Endodermal cell (in vitro differentiated cells): ENCODE measurements around the gene SPATA21. TPM values are rescaled to one million over a fixed set of nuclear protein-coding genes. Genes with fewer than 3 reads are reported as not detected.
A peak's percentile ranks its signal among the peaks of the same experiment; 100 is the strongest.

ENCODE experiments used
- DNase-seq: peaks from one replicate; pipeline ENCODE4 v3.0.0-alpha.2; 2017
- H3K27ac ChIP-seq: 2 replicates; pipeline ENCODE4 v1.5.1; 2013; ENCODE audit warnings: mild to moderate bottlenecking, low read depth, low read length, moderate library complexity
- H3K27me3 ChIP-seq: 2 replicates; pipeline ENCODE4 v1.6.1; 2013; ENCODE audit warnings: mild to moderate bottlenecking, low read length, moderate library complexity; ENCODE audit not compliant: insufficient read depth, control insufficient read depth, poor library complexity, severe bottlenecking
- H3K36me3 ChIP-seq: 2 replicates; pipeline ENCODE4 v1.7.0; 2013; ENCODE audit warnings: mild to moderate bottlenecking, low read length, moderate library complexity; ENCODE audit not compliant: control insufficient read depth, insufficient read depth
- H3K4me1 ChIP-seq: one replicate; pipeline ENCODE4 v1.7.0; 2013; ENCODE audit warnings: low read length; ENCODE audit not compliant: control insufficient read depth, insufficient read depth
- H3K4me3 ChIP-seq: 2 replicates; pipeline ENCODE4 v1.5.1; 2013; ENCODE audit warnings: mild to moderate bottlenecking, low read length, moderate library complexity
- H3K9ac ChIP-seq: 2 replicates; pipeline ENCODE4 v1.6.1; 2013; ENCODE audit warnings: mild to moderate bottlenecking, low read length, moderate library complexity; ENCODE audit not compliant: poor library complexity, severe bottlenecking; ENCODE audit errors: extremely low read depth
- H3K9me3 ChIP-seq: 2 replicates; pipeline ENCODE4 v1.6.1; 2013; ENCODE audit warnings: mild to moderate bottlenecking, low read length, moderate library complexity; ENCODE audit not compliant: control insufficient read depth
- H3K27ac Mint-ChIP-seq: 2 replicates; pipeline ENCODE4 v1.8.0; 2020; ENCODE audit warnings: mixed read lengths
- H3K27me3 Mint-ChIP-seq: 2 replicates; pipeline ENCODE4 v1.8.0; 2021; ENCODE audit warnings: mild to moderate bottlenecking, mixed read lengths; ENCODE audit not compliant: insufficient read depth
- H3K36me3 Mint-ChIP-seq: 2 replicates; pipeline ENCODE4 v1.8.0; 2020; ENCODE audit warnings: low read depth, mixed read lengths
- H3K4me1 Mint-ChIP-seq: 2 replicates; pipeline ENCODE4 v1.8.0; 2020; ENCODE audit warnings: mixed read lengths
- H3K4me3 Mint-ChIP-seq: 2 replicates; pipeline ENCODE4 v1.8.0; 2020; ENCODE audit warnings: mild to moderate bottlenecking, moderate library complexity, mixed read lengths
- H3K9me3 Mint-ChIP-seq: 2 replicates; pipeline ENCODE4 v1.8.0; 2020; ENCODE audit warnings: mild to moderate bottlenecking, mixed read lengths
- WGBS, 2 experiments: methylation state at CpG; one replicate each; pipeline versions ENCODE4 v1.1.5 to v1.1.7; 2013; ENCODE audit warnings: missing lambda C conversion rate in 2 of 2, mixed read lengths in 1 of 2; ENCODE audit not compliant: insufficient coverage in 1 of 2, insufficient read length in 1 of 2; 5-methylcytosine and 5-hydroxymethylcytosine counted together
- total RNA-seq, 2 donors: library from RNA; stranded (reverse); fragmentation: NEBNext Ultra II Directional in 1 of 2; extraction: Animal tissue kit (Norgen Biotek cat#: 25700) in 1 of 2; gene quantifications; 2 replicates in 1 of 2; 3 replicates in 1 of 2; pipeline ENCODE4 v1.2.1, GENCODE V29; 2021
- TF ChIP-seq, protein P1 (sequence below): fragments of 200-600 bp; sonication (generic); conservative IDR thresholded peaks from 2 replicates; pipeline ENCODE4 v1.5.0; 2021; ENCODE audit warnings: antibody characterized with exemption, mild to moderate bottlenecking

Gene SPATA21
- total RNA-seq, 2 donors from 2014 or later: not detected

GRCh38 chr1:16378443-16378842, 58.8 kb downstream of the SPATA21 start:
- H3K4me3 ChIP-seq: no peak overlapping the region
- no peak overlapping the region for H3K9ac ChIP-seq
- no peak overlapping the region for H3K27ac ChIP-seq
- no peaks in the 10 kb centered on the region for H3K9me3 Mint-ChIP-seq
- H3K4me3 Mint-ChIP-seq: no peak overlapping the region
- H3K4me1 Mint-ChIP-seq: peaks cover 31% of the 10 kb centered on the region
- no peaks in the 10 kb centered on the region for H3K36me3 ChIP-seq
- H3K27me3 Mint-ChIP-seq: no peaks in the 10 kb centered on the region
- peaks cover 11% of the 10 kb centered on the region for H3K4me1 ChIP-seq
- peaks cover 10% of the 10 kb centered on the region for H3K36me3 Mint-ChIP-seq
- WGBS, 2 experiments: 93 to 97% methylated on average over 5 to 7 of the region's 7 CpGs
- DNase-seq: no peak
- no peak overlapping the region for H3K27ac Mint-ChIP-seq
- H3K9me3 ChIP-seq: no peaks in the 10 kb centered on the region
- no peaks in the 10 kb centered on the region for H3K27me3 ChIP-seq
- TF ChIP-seq, protein P1, sequence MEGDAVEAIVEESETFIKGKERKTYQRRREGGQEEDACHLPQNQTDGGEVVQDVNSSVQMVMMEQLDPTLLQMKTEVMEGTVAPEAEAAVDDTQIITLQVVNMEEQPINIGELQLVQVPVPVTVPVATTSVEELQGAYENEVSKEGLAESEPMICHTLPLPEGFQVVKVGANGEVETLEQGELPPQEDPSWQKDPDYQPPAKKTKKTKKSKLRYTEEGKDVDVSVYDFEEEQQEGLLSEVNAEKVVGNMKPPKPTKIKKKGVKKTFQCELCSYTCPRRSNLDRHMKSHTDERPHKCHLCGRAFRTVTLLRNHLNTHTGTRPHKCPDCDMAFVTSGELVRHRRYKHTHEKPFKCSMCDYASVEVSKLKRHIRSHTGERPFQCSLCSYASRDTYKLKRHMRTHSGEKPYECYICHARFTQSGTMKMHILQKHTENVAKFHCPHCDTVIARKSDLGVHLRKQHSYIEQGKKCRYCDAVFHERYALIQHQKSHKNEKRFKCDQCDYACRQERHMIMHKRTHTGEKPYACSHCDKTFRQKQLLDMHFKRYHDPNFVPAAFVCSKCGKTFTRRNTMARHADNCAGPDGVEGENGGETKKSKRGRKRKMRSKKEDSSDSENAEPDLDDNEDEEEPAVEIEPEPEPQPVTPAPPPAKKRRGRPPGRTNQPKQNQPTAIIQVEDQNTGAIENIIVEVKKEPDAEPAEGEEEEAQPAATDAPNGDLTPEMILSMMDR: no peak

- Histone ChIP-seq H3K9ac (no peak overlapping the region), H3K9me3 (no peaks in the 10 kb centered on the region), H3K27me3 (no peaks in the 10 kb centered on the region), H3K27ac (no peak overlapping the region), H3K4me1 (peaks cover 11% of the 10 kb centered on the region), H3K4me3 (no peak overlapping the region), H3K36me3 (no peaks in the 10 kb centered on the region)
- TF ChIP-seq, protein P1: no peak
- Mint-ChIP-seq H3K27ac (peak overlapping the region; percentile 64), H3K9me3 (no peaks in the 10 kb centered on the region), H3K27me3 (no peaks in the 10 kb centered on the region), H3K36me3 (peaks cover 14% of the 10 kb centered on the region), H3K4me3 (no peak overlapping the region), H3K4me1 (peaks cover 31% of the 10 kb centered on the region)
- 88 to 100% methylated on average over 1 to 4 of the region's 4 CpGs for WGBS, 2 experiments
- no peak for DNase-seq
Measured at GRCh38 chr1:16376971-16377370, 60.3 kb downstream of the SPATA21 start.

DNA sequence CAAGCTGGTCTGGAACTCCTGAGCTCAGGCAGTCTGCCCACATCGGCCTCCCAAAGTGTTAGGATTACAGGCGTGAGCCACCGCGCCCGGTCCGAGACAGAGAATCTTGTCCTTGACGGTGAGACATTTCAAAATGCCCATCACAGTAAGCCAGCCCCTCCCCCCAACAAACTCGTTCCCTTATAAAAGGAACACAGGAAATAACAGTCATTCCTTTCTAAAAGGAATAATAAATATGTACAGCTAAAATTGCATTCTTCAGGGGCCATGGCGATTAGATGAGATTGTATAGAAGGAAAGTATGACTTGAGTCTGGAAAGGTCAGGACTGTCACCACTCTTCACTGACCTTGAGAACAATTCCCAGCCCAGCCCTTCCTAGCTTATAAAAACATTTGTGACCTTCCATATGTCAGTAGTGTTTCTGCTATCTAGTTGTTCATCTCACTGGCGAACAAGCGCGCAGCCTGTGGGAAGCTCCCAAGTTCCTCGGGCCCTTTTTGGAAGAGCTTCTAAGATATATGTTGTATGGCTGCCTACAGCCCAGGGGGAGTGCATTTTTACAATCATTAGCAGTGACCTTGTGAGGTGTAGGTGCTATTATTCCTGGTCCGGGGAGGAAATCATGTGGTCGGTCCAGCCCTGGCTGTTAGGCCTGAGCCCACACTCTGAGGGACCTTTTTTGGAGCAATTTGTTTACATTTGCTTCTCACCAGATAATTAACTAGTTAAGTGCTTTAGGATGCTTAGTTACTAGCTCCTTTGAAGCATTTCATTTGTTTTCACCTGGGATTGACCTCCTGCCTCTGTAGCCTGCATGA, 61.5 kb downstream of the SPATA21 start:
- WGBS, 2 experiments: 80 to 89% methylated on average over 6 to 15 of the region's 15 CpGs
- no peak overlapping the region for H3K27ac ChIP-seq
- Mint-ChIP-seq H3K36me3 (peaks cover 19% of the 10 kb centered on the region), H3K9me3 (no peaks in the 10 kb centered on the region), H3K27ac (peak overlapping the region; percentile 60), H3K4me1 (peaks cover 31% of the 10 kb centered on the region), H3K27me3 (no peaks in the 10 kb centered on the region), H3K4me3 (peak overlapping the region; percentile 10)
- H3K4me3 ChIP-seq: no peak overlapping the region
- no peaks in the 10 kb centered on the region for H3K9me3 ChIP-seq
- H3K27me3 ChIP-seq: no peaks in the 10 kb centered on the region
- no peak for DNase-seq
- TF ChIP-seq, protein P1: no peak
- peaks cover 4% of the 10 kb centered on the region for H3K36me3 ChIP-seq
- H3K9ac ChIP-seq: no peak overlapping the region
- peaks cover 11% of the 10 kb centered on the region for H3K4me1 ChIP-seq
